Skin epidermis (tissue), 12 donors: ENCODE results near the gene GORAB.

Experiments
- H3K27ac ChIP-seq, 21 experiments: fragments of 200-600 bp; sonication (generic) in 11 of 21; one replicate each; pipeline ENCODE4 v1.5.0; 2020; ENCODE audit warnings: mild to moderate bottlenecking in 3 of 21, inconsistent platforms in 2 of 21, moderate library complexity in 2 of 21
- H3K4me3 ChIP-seq, 7 experiments: fragments of 200-600 bp; sonication (generic) in 2 of 7; one replicate each; pipeline ENCODE4 v1.5.0; 2020; ENCODE audit warnings: inconsistent platforms in 2 of 7, mild to moderate bottlenecking in 2 of 7, moderate library complexity in 1 of 7

The GORAB gene

GRCh38 chr1:170531758-170532657 lies at the start of gene GORAB:
GORAB (plus strand) TSS chr1:170532166; CDS start chr1:170532224, 58 bp downstream.
- Histone ChIP-seq H3K4me3 (peak within 1 kb of the TSS; percentile 55 to 66 (median 60)), H3K27ac (peak within 1 kb of the TSS; percentile 38 to 99 (median 94))

- H3K4me3 ChIP-seq: no peak overlapping the region
- peak overlapping the region in 2 of 21 experiments; percentile 8 to 21 for H3K27ac ChIP-seq
These were observed 48.9 kb upstream of the GORAB start for GRCh38 chr1:170483051-170483450.

- H3K27ac ChIP-seq: no peak overlapping the region
These were observed 44.5 kb upstream of the GORAB start for GRCh38 chr1:170487503-170487902.

GRCh38 chr1:170491291-170491690 lies 40.7 kb upstream of the GORAB start:
- H3K4me3 ChIP-seq: no peak overlapping the region
- H3K27ac ChIP-seq: no peak overlapping the region

More at GRCh38 chr1:170487503-170487902, 44.5 kb upstream of the GORAB start:
- no peak overlapping the region for H3K4me3 ChIP-seq

- Histone ChIP-seq H3K27ac (peak overlapping the region in 2 of 21 experiments; percentile 22 to 48), H3K4me3 (no peak overlapping the region)
These were observed 37.6 kb upstream of the GORAB start for GRCh38 chr1:170494369-170494768.

- Histone ChIP-seq H3K27ac (peak overlapping the region in 2 of 21 experiments; percentile 22 to 48), H3K4me3 (no peak overlapping the region)
These were observed 37.0 kb upstream of the GORAB start for GRCh38 chr1:170495006-170495405.

GRCh38 chr1:170498876-170499275 lies 33.1 kb upstream of the GORAB start:
- H3K27ac ChIP-seq: no peak overlapping the region
- no peak overlapping the region for H3K4me3 ChIP-seq

GRCh38 chr1:170503665-170504064 lies 28.3 kb upstream of the GORAB start:
- H3K4me3 ChIP-seq: no peak overlapping the region
- H3K27ac ChIP-seq: no peak overlapping the region

- Histone ChIP-seq H3K4me3 (no peak overlapping the region), H3K27ac (no peak overlapping the region)
These were observed 21.8 kb upstream of the GORAB start for GRCh38 chr1:170510163-170510562.

- Histone ChIP-seq H3K4me3 (no peak overlapping the region), H3K27ac (no peak overlapping the region)
These were observed 20.9 kb upstream of the GORAB start for GRCh38 chr1:170511038-170511437.

- H3K4me3 ChIP-seq: no peak overlapping the region
- no peak overlapping the region for H3K27ac ChIP-seq
These were observed 18.8 kb upstream of the GORAB start for GRCh38 chr1:170513138-170513537.

GRCh38 chr1:170518185-170518834 lies 13.7 kb upstream of the GORAB start:
- Histone ChIP-seq H3K4me3 (no peak overlapping the region), H3K27ac (peak overlapping the region in 1 of 21 experiments; percentile 30)

GRCh38 chr1:170518965-170519364 lies 13.0 kb upstream of the GORAB start:
- H3K4me3 ChIP-seq: no peak overlapping the region

GRCh38 chr1:170520601-170521000 lies 11.4 kb upstream of the GORAB start:
- no peak overlapping the region for H3K4me3 ChIP-seq
- no peak overlapping the region for H3K27ac ChIP-seq

More at GRCh38 chr1:170518965-170519364, 13.0 kb upstream of the GORAB start:
- no peak overlapping the region for H3K27ac ChIP-seq

GRCh38 chr1:170521818-170522217 lies 10.1 kb upstream of the GORAB start:
- H3K27ac ChIP-seq: no peak overlapping the region
- no peak overlapping the region for H3K4me3 ChIP-seq

GRCh38 chr1:170530972-170531757 lies 801 bp upstream of the GORAB start:
- Histone ChIP-seq H3K4me3 (peak overlapping the region; percentile 55 to 66 (median 60)), H3K27ac (peak overlapping the region; percentile 38 to 99 (median 94))

- Histone ChIP-seq H3K4me3 (peak overlapping the region; percentile 55 to 66 (median 60)), H3K27ac (peak overlapping the region in 14 of 21 experiments; percentile 89 to 99 (median 94))
These were observed 1.3 kb downstream of the GORAB start for GRCh38 chr1:170533298-170533697.

GRCh38 chr1:170534626-170535147 lies 2.7 kb downstream of the GORAB start:
- Histone ChIP-seq H3K4me3 (no peak overlapping the region), H3K27ac (no peak overlapping the region)

- Histone ChIP-seq H3K4me3 (no peak overlapping the region), H3K27ac (no peak overlapping the region)
These were observed 3.5 kb downstream of the GORAB start for GRCh38 chr1:170535418-170535817.
